COLO668 (cell line): ENCODE results near the gene COL4A4.
A peak's percentile ranks its signal among the peaks of the same experiment; 100 is the strongest.

Experiments used
- DNase-seq: peaks from one replicate; lab custom pipeline; 2025; ENCODE audit not compliant: unreplicated experiment; lab: John Stamatoyannopoulos, UW

Gene COL4A4

GRCh38 chr2:227163485-227163997 lies 464 bp downstream of the COL4A4 start:
- DNase-seq = peak; percentile 55

- DNase-seq = no peak
Observed at GRCh38 chr2:227161947-227162346, 2.1 kb downstream of the COL4A4 start.

GRCh38 chr2:227160164-227160563 lies 3.8 kb downstream of the COL4A4 start:
- DNase-seq = no peak

GRCh38 chr2:227154986-227155774 lies 8.8 kb downstream of the COL4A4 start:
- no peak for DNase-seq

GRCh38 chr2:227153758-227154486 lies 10.1 kb downstream of the COL4A4 start:
- DNase-seq = no peak

- no peak for DNase-seq
Observed at GRCh38 chr2:227153307-227153706, 10.7 kb downstream of the COL4A4 start.

GRCh38 chr2:227152093-227152766 lies 11.8 kb downstream of the COL4A4 start:
- DNase-seq = no peak

GRCh38 chr2:227150222-227150936 lies 13.6 kb downstream of the COL4A4 start:
- no peak for DNase-seq

- no peak for DNase-seq
Observed at GRCh38 chr2:227148106-227148505, 15.9 kb downstream of the COL4A4 start.

GRCh38 chr2:227147023-227147422 lies 17.0 kb downstream of the COL4A4 start:
- no peak for DNase-seq

- DNase-seq = no peak
Observed at GRCh38 chr2:227146456-227146855, 17.5 kb downstream of the COL4A4 start.

- no peak for DNase-seq
Observed at GRCh38 chr2:227143895-227144294, 20.1 kb downstream of the COL4A4 start.

GRCh38 chr2:227141301-227141700 lies 22.7 kb downstream of the COL4A4 start:
- DNase-seq = no peak

GRCh38 chr2:227134591-227134990 lies 29.4 kb downstream of the COL4A4 start:
- DNase-seq = no peak

GRCh38 chr2:227132986-227133385 lies 31.0 kb downstream of the COL4A4 start:
- no peak for DNase-seq

GRCh38 chr2:227130636-227131035 lies 33.4 kb downstream of the COL4A4 start:
- no peak for DNase-seq

- peak; percentile 44 for DNase-seq
Observed at GRCh38 chr2:227127201-227127600, 36.8 kb downstream of the COL4A4 start.

GRCh38 chr2:227125506-227125905 lies 38.5 kb downstream of the COL4A4 start:
- no peak for DNase-seq

- no peak for DNase-seq
Observed at GRCh38 chr2:227124811-227125210, 39.2 kb downstream of the COL4A4 start.

- DNase-seq = no peak
Observed at GRCh38 chr2:227123697-227124096, 40.3 kb downstream of the COL4A4 start.

GRCh38 chr2:227118353-227118752 lies 45.7 kb downstream of the COL4A4 start:
- DNase-seq = no peak
